GM12873 (cell line): Measurements from ENCODE around the gene RAPGEF4.

Source experiments
- CTCF ChIP-seq: IDR thresholded peaks from 2 replicates; pipeline ENCODE4 v1.5.1; 2012; ENCODE audit warnings: low read depth, mild to moderate bottlenecking, moderate library complexity, low read length, control low read depth; ENCODE audit not compliant: insufficient read depth; ENCODE audit errors: missing control alignments

The RAPGEF4 gene

GRCh38 chr2:172713365-172713875 lies 22.2 kb upstream of the RAPGEF4 start:
- TF ChIP-seq CTCF, result no peak

GRCh38 chr2:172722481-172722880 lies 13.2 kb upstream of the RAPGEF4 start:
- TF ChIP-seq CTCF, result no peak

GRCh38 chr2:172723286-172723685 lies 12.4 kb upstream of the RAPGEF4 start:
- no peak for TF ChIP-seq CTCF

GRCh38 chr2:172724724-172725123 lies 10.9 kb upstream of the RAPGEF4 start:
- TF ChIP-seq CTCF, result no peak

GRCh38 chr2:172725284-172725683 lies 10.4 kb upstream of the RAPGEF4 start:
- TF ChIP-seq CTCF, result no peak

- no peak for TF ChIP-seq CTCF
Measured at GRCh38 chr2:172725746-172726145, 9.9 kb upstream of the RAPGEF4 start.

- no peak for TF ChIP-seq CTCF
Measured at GRCh38 chr2:172726172-172726735, 9.4 kb upstream of the RAPGEF4 start.
